Nephron progenitor cell (in vitro differentiated cells): ENCODE results near the gene SLC35F4.

Experiments
- DNase-seq: peaks from one replicate; pipeline ENCODE4 v3.0.0; 2021
- H3K27ac Mint-ChIP-seq: 2 replicates; pipeline ENCODE4 v1.8.0; 2021; ENCODE audit warnings: mild to moderate bottlenecking, moderate library complexity, mixed read lengths
- H3K27me3 Mint-ChIP-seq: 2 replicates; pipeline ENCODE4 v1.8.0; 2021; ENCODE audit warnings: mild to moderate bottlenecking, low read depth, mixed read lengths; ENCODE audit not compliant: poor library complexity
- H3K36me3 Mint-ChIP-seq: 2 replicates; pipeline ENCODE4 v1.8.0; 2021; ENCODE audit warnings: low read depth, mixed read lengths
- H3K4me1 Mint-ChIP-seq: 2 replicates; pipeline ENCODE4 v1.8.0; 2021; ENCODE audit warnings: mixed read lengths
- H3K4me3 Mint-ChIP-seq: 2 replicates; pipeline ENCODE4 v1.8.0; 2021; ENCODE audit warnings: mild to moderate bottlenecking, moderate library complexity, mixed read lengths
- H3K9me3 Mint-ChIP-seq: 2 replicates; pipeline ENCODE4 v1.8.0; 2021; ENCODE audit warnings: mild to moderate bottlenecking, moderate library complexity, mixed read lengths
- CTCF ChIP-seq: fragments of 200-600 bp; sonication (generic); IDR thresholded peaks from 2 replicates; pipeline ENCODE4 v1.5.0; 2021; ENCODE audit warnings: antibody characterized with exemption

The SLC35F4 gene

GRCh38 chr14:57687416-57687815, 178.5 kb downstream of the SLC35F4 start:
- H3K9me3 Mint-ChIP-seq = no peaks in the 10 kb centered on the region
- no peak for DNase-seq
- no peak overlapping the region for H3K27ac Mint-ChIP-seq
- H3K36me3 Mint-ChIP-seq = no peaks in the 10 kb centered on the region
- H3K4me1 Mint-ChIP-seq = no peaks in the 10 kb centered on the region
- no peak for TF ChIP-seq CTCF
- H3K27me3 Mint-ChIP-seq = peaks cover 3% of the 10 kb centered on the region
- H3K4me3 Mint-ChIP-seq = no peak overlapping the region

GRCh38 chr14:57686304-57686703, 179.6 kb downstream of the SLC35F4 start:
- DNase-seq = no peak
- H3K9me3 Mint-ChIP-seq = no peaks in the 10 kb centered on the region
- H3K36me3 Mint-ChIP-seq = no peaks in the 10 kb centered on the region
- no peak for TF ChIP-seq CTCF
- no peak overlapping the region for H3K4me3 Mint-ChIP-seq
- no peak overlapping the region for H3K27ac Mint-ChIP-seq
- peaks cover 3% of the 10 kb centered on the region for H3K27me3 Mint-ChIP-seq
- no peaks in the 10 kb centered on the region for H3K4me1 Mint-ChIP-seq

GRCh38 chr14:57671021-57671420, 194.9 kb downstream of the SLC35F4 start:
- Mint-ChIP-seq H3K4me3 (no peak overlapping the region), H3K9me3 (peaks cover 5% of the 10 kb centered on the region), H3K36me3 (no peaks in the 10 kb centered on the region), H3K27ac (no peak overlapping the region), H3K27me3 (no peaks in the 10 kb centered on the region), H3K4me1 (peaks cover 8% of the 10 kb centered on the region)
- no peak for TF ChIP-seq CTCF
- no peak for DNase-seq

GRCh38 chr14:57660208-57660607, 205.7 kb downstream of the SLC35F4 start:
- no peak for TF ChIP-seq CTCF
- peaks cover 9% of the 10 kb centered on the region for H3K4me1 Mint-ChIP-seq
- H3K27ac Mint-ChIP-seq = no peak overlapping the region
- no peaks in the 10 kb centered on the region for H3K36me3 Mint-ChIP-seq
- no peak overlapping the region for H3K4me3 Mint-ChIP-seq
- H3K9me3 Mint-ChIP-seq = peaks cover 8% of the 10 kb centered on the region
- peaks cover 3% of the 10 kb centered on the region for H3K27me3 Mint-ChIP-seq
- no peak for DNase-seq

GRCh38 chr14:57659052-57659451, 206.8 kb downstream of the SLC35F4 start:
- no peak overlapping the region for H3K27ac Mint-ChIP-seq
- no peaks in the 10 kb centered on the region for H3K36me3 Mint-ChIP-seq
- peaks cover 3% of the 10 kb centered on the region for H3K27me3 Mint-ChIP-seq
- peaks cover 8% of the 10 kb centered on the region for H3K9me3 Mint-ChIP-seq
- no peak overlapping the region for H3K4me3 Mint-ChIP-seq
- H3K4me1 Mint-ChIP-seq = peaks cover 9% of the 10 kb centered on the region
- TF ChIP-seq CTCF = no peak
- DNase-seq = no peak

- H3K36me3 Mint-ChIP-seq = no peaks in the 10 kb centered on the region
- peaks cover 3% of the 10 kb centered on the region for H3K27me3 Mint-ChIP-seq
- peaks cover 9% of the 10 kb centered on the region for H3K4me1 Mint-ChIP-seq
- no peak overlapping the region for H3K4me3 Mint-ChIP-seq
- peaks cover 5% of the 10 kb centered on the region for H3K9me3 Mint-ChIP-seq
- no peak for TF ChIP-seq CTCF
- no peak overlapping the region for H3K27ac Mint-ChIP-seq
- DNase-seq = no peak
Observed at GRCh38 chr14:57657487-57657886, 208.4 kb downstream of the SLC35F4 start.
